NOMO-1 treated with DMSO at 0.1 percent for 48 hours (cell line): ENCODE measurements around the gene ABTB2.

Experiments
- DNase-seq: peaks from one replicate; lab custom pipeline; 2025; ENCODE audit not compliant: unreplicated experiment; lab: John Stamatoyannopoulos, UW

The ABTB2 gene

DNA sequence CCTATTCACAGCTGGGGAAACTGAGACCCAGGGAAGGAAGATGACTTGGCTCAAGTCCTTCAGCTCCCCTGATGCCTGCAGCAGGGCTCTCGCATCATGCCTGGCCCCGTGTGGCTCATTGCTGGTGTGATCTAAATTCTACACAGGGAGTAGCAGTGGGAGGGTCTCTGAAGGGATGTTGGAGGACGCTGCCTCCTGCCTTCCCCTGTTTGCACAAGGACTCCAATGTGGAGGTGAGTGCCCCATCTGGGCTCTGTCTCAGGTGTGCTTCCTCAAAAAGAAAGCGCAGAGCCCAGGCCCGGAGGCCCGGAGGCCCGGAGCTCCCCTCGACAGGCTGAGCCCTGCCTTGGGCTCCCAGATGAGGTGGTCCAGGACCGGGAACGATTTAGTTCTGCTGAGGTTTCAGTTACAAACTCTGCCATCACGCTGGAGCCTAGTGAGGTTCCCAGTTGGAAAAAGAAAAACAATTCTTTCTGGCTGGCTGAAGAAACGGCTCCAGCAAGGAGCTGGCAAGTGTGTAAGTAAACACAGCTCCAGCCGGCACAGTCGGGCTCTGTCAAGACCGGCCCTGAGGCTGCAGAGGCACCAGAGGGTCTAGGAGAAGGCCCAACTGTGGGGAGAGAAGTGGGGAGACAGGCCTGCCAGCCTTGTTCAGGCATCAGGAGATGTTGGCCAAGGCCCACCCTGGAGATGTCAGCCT is 202.6 kb downstream of the ABTB2 start:
- no peak for DNase-seq

DNA sequence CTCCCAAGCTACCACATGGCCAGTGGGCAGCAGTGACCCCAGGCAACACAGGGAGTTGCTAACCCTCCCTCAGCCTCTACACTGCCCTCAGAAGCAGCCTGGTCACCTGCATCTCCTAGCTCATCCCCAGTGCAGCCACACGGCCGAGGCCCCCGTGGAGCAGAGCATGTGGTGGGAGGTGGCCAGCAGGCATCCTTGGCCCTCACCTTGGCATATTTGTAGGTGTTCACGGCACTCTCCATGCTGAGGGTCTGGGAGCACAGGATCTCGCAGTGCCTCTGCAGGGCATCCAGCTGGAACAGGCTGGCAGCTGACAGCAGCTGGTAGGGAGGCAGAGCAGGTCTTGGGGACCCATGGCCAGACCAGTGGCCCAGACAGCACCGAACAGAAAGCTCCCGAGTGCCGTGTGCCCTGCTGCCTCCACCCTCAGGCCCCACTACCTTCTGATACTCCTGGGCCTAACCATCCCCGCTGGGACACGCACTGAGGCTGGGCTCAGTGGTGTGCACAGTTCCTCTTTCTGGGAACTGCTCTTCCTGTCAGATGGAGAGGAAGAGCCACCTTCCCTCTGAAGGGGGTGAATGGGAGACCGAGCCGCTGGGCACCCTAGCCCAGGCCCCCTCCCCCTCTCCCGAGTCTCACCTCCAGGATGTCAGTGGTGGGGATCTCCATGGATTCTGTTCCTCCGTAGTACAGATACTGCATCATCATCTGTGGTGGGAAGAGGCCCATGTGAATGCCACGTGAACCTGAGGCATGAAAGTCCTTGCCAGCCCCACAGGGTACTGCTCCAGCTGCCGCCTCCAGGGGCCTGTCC is 203.5 kb downstream of the ABTB2 start:
- peak; percentile 44 for DNase-seq

DNA sequence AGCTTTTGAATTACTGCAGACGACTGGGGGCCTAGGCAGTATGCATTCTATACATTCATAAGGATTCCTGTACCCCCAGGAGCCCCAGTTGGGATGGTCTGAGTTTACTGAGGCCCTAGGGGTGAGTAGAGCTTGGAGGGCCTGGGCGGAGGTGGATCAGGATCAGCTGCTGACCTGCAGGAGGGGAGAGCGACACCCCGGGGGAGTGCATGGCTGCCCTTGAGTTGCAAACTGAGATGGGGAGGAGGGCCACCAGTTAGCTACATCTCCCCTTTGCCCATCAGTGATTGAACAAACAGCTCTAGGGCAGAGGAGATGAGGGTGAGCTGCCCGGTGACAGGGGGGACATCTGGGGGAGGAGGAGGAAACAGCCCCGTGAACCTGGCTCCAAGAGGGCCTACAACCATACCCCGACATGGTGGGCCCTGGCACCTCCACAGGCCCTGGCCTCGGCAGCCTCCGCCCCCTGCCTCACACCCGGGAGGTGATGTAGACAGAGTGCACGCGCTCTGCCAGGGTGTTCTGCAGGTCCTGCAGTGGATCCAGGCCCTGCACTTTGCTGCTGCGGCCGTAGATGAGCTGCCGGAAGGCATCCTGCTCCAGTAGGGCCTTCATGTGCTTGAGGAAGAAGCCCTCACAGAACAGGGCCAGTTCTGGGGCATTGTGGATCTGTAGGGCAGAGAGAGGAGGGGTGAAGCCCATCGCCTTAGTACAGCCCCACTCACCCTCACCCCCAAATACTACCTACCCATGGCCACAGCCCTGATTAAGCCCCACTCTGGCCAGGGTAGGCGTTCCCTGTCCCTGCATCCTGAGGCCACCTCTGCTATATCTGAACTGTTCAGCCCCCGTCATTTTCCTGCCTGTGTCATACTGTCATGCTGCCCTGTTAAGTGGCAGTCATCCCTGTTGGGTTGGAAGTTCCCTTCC is 205.6 kb downstream of the ABTB2 start:
- DNase-seq: no peak

DNA sequence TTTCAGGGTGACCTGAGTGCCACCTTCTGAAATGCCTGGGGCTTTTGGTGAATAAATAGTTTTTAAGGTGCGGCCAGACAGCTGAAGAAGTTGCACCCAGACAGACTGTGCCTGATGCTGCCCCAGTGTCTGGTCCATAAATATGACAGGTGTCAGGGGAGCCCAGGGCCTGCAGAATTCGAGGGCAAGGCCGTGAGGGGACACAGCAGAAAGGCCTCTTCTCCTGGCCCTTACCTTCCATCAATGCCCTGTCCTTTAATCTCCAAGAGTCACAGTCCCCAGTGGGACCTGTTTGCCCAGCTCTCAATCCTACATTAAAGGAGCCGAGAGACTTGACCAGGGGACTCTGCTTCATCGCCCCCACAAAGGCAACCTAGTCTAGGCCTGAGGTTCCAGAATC is 206.6 kb downstream of the ABTB2 start:
- DNase-seq: no peak

DNA sequence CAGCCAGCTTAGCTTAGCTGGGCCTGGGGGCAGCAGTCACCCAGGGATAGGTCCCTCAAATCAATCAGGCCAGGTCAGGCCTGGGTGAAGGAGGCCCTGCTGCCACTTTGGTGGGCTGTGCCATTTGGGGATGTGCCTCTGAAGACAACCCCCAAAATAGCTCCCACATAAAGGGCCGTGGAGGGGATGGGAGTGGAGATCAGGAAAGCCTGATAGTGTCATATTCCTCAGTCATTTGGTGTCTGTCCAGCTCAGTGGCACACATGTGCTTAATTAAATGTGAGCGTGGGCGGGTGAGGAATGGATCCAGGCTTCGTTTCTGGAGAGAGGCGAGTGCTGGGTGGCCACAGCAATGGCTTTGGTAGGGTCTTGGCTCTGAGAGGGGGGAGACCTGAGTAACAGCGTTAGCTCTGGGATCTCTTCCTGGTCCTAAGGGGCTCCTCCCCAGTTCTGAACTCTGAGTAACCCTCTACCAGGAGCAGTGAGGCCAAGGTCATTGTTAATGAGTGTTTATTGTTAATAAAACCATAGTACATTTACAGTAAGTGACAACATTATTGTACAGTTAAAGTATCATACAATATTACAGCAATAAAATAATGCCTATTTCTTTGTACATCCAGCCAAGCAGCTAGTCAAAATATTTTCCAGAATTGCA is 207.2 kb downstream of the ABTB2 start:
- DNase-seq: no peak

DNA sequence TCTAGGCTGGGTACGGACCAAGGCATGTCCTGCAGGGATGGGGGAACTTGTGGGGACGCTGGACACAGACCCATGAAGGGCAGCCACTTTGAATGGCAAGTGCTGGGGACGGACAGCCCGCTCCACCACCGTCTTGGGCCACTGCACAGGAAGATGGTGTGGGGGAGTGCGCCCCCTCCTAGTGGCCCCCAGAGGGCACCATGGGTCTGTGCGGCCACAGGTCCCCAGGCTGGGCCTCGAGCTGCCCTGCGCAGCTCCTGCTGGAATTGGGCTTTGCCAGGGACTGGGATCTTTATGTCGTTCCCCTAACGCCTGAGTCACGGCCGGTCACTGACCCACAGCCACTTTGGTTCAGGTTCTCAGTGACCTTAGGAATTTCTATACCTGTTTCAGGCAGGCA is 208.0 kb downstream of the ABTB2 start:
- DNase-seq: no peak

DNA sequence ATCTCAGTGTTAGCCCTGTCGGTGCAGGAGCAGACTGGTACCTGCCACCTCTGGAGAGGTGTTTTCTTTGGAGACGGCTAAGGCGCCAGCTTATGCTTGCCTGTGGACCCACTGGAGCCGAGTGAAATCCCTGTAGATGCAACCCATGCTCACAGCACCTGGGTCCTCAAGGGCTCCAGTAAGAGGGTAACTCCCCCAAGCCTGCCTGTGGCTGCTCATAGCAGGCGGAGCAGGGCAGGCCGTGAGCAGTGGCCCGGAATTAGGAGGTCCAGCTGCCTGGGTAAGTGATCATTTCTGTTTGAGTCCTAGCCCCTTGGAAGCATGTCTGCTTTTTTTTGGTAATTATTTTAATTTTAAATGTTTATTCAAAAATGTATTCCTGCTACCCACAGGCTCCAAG is 208.5 kb downstream of the ABTB2 start:
- DNase-seq: no peak

DNA sequence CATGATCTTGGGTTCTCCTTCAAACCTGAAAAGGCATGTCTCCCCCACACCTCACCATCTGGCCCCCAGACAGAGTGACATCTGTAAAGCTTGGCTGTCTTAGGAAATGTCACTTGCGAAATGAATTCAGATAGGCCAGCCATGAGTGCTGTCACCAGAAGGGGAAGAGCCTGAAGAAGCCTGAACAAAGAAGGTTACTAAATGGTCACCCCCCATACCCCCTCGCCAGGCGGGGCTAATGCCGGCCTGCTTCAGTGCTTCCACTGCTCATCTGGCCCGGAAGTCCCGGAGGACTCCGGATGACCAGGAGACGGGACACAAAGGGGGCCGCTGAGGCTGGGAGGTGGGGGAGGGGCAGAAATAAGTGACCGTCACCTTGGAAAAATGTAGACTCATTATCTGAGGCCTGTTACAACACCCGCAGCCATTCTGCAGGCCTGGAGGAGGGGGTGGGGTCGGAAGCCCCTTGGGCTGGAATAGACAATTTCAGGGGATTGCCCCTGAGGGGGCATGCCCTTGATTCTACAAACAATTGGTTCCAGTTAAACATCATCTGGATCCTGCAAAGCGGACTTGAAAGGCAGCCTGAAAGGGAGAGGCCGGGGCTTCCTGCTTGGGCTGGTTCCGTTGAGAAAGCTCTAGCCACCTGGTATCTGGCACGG is 209.2 kb downstream of the ABTB2 start:
- peak; percentile 69 for DNase-seq

DNA sequence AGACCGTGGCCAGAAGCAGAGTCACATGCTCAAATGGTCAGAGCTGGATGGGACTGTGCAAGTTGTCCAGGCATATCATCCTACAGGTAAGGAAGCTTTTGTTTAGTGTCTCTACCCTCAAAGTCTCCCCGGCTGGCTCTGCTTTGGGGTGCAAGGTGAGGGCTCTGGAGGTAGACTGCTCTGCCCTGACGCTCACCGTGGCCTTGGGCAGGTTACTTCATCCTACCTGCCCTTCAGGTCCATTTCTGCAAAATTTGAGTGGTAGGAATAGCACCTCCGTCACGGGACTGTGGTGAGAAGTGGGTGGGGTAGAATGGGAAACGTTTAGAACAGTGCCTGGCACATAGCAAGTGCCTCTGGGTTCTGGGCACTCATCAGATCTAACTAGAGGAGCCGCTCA is 210.2 kb downstream of the ABTB2 start:
- DNase-seq: no peak

DNA sequence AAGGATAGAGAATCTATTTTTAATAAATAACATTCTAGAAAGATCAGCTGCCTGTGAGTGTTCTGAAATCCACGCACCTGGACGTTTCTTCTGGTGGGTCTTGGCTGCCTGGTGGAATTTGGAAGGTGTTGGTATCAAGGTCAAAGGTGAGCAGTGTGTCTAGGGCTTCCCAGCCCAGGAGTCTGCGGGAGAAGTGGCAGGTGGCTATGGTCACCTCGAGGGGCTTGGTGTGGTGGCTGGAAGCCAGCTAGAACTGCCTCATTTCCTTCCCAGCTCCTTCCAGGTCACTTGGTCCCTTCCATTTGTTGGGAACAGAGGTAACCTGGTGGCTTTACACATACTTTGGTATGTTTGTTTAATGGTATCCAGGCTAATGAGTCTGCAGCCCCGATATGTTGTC is 210.9 kb downstream of the ABTB2 start:
- DNase-seq: no peak

DNA sequence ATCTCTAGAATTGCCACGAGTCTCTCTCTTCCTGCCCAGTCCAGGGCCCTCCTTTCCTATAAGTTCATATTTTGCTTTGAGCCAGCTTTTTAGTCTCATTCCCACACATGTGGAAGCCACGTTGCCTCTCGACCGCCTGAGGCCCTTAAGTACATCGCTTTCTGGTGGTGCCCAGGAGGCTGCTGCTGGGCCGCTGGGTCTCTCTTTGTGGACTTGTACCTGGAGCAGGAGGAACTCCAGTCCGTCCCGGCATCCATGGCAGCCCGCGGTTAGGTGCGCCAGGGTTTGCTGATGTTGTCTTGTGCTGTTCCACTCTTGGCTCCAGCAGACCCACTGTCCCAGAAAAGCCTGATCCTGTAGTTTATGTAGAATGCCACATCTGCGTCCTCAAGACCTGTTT is 211.4 kb downstream of the ABTB2 start:
- DNase-seq: no peak

DNA sequence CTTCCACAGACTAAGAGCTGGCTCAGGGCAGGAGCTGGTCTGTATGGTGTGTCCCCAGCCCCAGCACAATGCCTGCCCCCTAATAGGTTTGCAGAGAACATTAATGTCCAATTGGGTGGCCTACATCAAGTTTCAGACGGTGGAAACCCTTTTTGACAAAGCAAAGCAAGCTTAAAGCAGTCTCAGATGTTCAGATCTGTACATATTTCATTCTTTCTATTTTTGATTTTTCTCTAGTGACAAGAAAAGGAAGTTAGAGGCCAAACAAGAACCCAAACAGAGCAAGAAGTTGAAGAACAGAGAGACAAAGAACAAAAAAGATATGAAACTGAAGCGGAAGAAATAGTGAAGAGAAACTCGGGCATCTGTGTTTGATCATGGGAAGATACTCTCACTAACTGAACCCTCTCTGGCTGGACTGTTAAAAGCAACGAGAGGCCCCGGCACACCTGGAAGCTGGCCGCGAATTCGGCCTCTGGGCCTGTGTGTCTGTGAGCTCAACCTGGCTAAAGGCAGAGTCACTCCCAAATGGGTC is 211.9 kb downstream of the ABTB2 start:
- DNase-seq: peak; percentile 19

DNA sequence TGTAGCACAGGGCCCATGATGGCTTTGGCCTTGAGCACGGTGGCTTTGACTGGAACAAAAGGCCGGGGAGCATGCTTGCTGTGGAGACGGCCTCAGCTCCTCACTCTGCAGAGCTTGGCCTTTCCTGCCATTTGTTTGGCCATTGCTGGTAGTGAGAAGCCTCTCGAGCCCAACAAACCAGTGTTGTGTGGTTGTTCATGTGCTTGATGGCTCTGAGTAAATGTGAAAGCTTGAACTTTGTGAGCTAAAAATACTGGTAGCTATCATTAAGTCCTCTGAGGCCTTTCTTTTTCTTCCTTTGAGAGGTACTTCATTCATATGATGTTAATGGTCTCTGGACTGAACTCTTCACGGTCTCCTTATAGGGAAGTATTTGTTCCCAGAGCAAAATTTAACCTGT is 212.7 kb downstream of the ABTB2 start:
- no peak for DNase-seq

DNA sequence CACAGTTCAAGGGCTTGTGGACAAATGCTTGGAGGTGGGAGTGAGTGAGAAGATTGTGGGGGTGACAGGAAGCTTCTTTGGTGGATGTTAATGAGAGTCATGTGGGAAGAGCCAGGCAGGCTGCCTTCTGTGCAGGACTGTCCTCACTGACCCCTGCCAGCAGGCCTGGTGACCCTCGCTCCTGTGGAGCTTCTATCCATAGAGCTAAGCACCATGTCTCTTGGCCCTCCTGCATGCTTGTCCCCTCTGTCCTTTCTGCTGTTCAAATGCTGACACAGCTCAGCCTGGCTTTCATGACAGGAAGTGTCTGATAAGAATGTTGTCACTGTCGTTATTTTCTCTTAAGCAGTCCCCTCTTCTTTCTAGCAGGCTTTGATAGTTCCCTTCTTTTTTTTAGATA is 214.8 kb downstream of the ABTB2 start:
- DNase-seq: no peak

DNA sequence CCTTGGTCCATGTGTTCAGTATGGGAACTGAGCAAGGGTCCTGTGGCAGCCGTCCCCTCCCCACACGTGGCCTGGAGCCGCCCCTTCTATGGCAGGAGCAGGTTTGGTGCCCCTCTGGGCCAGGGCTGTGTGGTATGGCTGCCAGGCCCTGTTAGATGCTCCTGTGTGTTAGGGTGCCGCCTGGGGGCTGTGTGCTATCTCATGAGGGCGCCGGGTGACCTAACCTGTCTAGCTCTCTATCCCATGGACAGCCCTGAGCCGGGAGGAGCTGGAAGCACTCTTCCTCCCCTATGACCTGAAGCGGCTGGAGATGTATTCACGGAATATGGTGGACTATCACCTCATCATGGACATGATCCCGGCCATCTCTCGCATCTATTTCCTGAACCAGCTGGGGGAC is 217.7 kb downstream of the ABTB2 start:
- DNase-seq: no peak

DNA sequence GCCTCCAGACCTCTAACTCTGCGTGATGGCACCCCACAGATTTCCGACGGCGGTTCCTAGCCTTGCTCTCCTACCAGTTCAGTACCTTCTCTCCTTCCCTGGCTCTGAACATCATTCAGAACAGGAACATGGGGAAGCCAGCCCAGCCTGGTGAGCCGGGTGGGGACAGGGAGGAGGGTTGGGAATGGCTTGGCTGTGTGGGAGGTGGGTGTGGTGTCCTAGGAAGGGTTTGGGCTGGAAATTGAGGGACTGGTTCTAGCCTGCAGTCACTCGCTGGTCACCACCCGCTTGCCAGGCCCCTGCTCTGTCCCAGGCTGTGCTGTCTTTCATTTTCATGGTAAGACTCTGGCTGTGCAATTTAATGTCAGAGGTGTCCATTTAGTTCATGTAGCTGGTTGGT is 218.5 kb downstream of the ABTB2 start:
- no peak for DNase-seq

DNA sequence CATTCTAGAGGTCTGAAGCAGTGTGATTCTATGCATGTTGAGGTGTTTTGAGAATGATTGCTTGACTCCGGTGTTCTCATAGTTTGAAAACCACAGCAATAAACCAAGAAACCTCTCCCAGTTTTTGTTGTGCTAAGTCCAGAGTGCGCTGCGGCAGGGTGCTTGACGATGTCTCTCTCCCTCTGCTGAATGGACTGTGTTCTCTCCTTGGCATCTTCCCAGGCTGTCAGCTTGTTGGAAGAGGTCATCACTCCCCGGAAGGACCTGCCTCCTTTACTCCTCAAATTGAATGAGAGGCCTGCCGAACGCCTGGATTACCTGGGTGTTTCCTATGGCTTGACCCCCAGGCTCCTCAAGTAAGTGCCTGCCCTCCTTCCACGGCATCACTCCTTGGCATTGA is 221.4 kb downstream of the ABTB2 start:
- no peak for DNase-seq

DNA sequence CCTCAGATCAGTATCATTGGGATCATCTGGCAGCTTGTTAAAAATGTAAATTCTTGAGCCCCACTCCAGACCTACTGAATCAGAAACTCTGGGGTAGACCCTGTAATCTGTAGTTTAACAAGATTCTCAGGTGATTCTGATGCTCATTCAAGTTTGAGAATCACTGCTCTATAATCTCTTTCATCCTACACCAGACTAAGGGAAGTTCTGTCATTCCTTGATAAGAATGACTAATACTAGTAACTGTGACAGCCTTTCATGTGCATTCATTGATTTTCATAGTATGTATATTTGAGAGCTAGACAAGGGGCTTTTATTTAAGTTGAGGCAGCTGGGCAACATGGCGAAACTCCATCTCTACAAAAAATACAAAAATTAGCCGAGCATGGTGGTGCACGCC is 222.4 kb downstream of the ABTB2 start:
- DNase-seq: no peak

DNA sequence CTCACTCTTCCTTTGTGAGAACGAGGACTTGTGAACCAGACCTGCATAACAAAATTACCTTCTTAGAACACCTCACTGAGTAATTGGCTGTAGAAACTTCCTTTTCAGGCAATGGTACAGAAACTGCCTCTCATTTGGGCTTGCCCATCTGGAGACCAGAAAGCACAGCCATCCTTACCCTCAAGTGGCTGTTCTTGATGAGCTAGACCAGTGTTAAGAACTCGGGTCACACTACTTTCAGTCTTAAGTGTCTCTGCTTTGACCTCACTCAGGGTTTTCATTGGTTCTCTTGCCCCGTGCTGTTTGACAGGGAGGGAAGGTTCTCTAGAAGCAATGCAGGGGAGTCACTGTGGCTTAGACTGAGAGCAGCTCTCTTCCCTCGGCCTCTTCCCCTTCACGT is 223.0 kb downstream of the ABTB2 start:
- DNase-seq: no peak

DNA sequence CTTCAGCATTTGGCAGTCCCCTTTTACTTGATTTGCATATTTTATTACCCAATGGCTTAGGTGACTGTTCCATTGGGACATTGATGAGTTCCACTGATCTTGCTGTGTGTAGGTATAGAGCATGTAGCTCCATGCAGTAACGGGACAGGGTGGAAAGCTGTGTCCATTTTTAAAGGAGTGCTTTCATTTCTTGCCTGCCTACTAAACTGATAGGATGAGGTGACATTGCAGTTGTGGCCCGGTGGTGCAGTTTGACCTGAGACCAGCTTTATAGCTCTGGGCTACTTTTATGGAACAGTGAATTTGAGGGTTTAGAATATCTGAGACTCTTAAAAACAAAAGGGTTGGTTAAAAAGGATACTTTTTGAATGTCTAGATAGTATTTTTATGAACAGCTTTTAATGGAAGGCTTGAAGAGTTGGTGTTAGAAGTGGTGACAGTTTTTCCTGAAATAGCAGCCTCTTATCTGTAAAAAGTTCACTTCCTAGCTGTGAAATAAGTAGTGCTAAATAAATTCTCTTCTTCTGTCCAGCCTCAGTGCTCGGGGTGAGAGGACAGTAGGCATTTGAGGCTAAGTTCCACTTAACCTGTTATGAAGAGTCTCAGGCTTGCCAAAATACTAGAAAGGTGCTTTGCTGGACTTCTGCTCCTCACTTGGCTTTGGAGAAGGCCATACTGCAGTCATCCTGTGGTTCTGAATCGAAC is 225.4 kb downstream of the ABTB2 start:
- no peak for DNase-seq
